ENCODE measurements around the gene YEATS4. TPM values are rescaled to one million over a fixed set of nuclear protein-coding genes. Genes with fewer than 3 reads are reported as not detected.

The YEATS4 gene
- polyA plus RNA-seq, 1 donor from 2014 or later: 29.8 TPM

- Mint-ChIP-seq H3K36me3 (no peaks in the 10 kb centered on the region), H3K27ac (no peak overlapping the region), H3K4me3 (peak overlapping the region in 1 of 4 donors; percentile 42), H3K27me3 (no peaks in the 10 kb centered on the region), H3K9me3 (no peaks in the 10 kb centered on the region), H3K4me1 (no peaks in the 10 kb centered on the region)
Measured at GRCh38 chr12:69428351-69429073, 69.0 kb downstream of the YEATS4 start.

- no peak overlapping the region for H3K27ac Mint-ChIP-seq
- no peaks in the 10 kb centered on the region for H3K4me1 Mint-ChIP-seq
- H3K4me3 Mint-ChIP-seq: no peak overlapping the region
- H3K36me3 Mint-ChIP-seq: peaks cover 3% of the 10 kb centered on the region
- peaks cover 0 to 2% (median 0%) of the 10 kb centered on the region in 3 donors for H3K9me3 Mint-ChIP-seq
- no peaks in the 10 kb centered on the region for H3K27me3 Mint-ChIP-seq
Measured at GRCh38 chr12:69430942-69431590, 71.5 kb downstream of the YEATS4 start.

- peaks cover 3% of the 10 kb centered on the region for H3K36me3 Mint-ChIP-seq
- no peaks in the 10 kb centered on the region for H3K27me3 Mint-ChIP-seq
- H3K4me3 Mint-ChIP-seq: no peak overlapping the region
- H3K27ac Mint-ChIP-seq: no peak overlapping the region
- H3K9me3 Mint-ChIP-seq: peaks cover 0 to 2% (median 0%) of the 10 kb centered on the region in 3 donors
- H3K4me1 Mint-ChIP-seq: no peaks in the 10 kb centered on the region
Measured at GRCh38 chr12:69431591-69432222, 72.2 kb downstream of the YEATS4 start.

- Mint-ChIP-seq H3K27me3 (no peaks in the 10 kb centered on the region), H3K9me3 (peaks cover 0 to 2% (median 2%) of the 10 kb centered on the region in 3 donors), H3K4me3 (no peak overlapping the region), H3K27ac (no peak overlapping the region), H3K36me3 (peaks cover 3% of the 10 kb centered on the region), H3K4me1 (no peaks in the 10 kb centered on the region)
Measured at GRCh38 chr12:69433653-69434052, 74.1 kb downstream of the YEATS4 start.

- no peak overlapping the region for H3K4me3 Mint-ChIP-seq
- peak overlapping the region in 1 of 3 donors; percentile 35 for H3K27ac Mint-ChIP-seq
- H3K27me3 Mint-ChIP-seq: no peaks in the 10 kb centered on the region
- H3K4me1 Mint-ChIP-seq: no peaks in the 10 kb centered on the region
- H3K9me3 Mint-ChIP-seq: peaks cover 0 to 2% (median 2%) of the 10 kb centered on the region in 3 donors
- H3K36me3 Mint-ChIP-seq: peaks cover 3% of the 10 kb centered on the region
Measured at GRCh38 chr12:69435644-69436043, 76.1 kb downstream of the YEATS4 start.

GRCh38 chr12:69437073-69437472 lies 77.5 kb downstream of the YEATS4 start:
- no peak overlapping the region for H3K27ac Mint-ChIP-seq
- no peaks in the 10 kb centered on the region for H3K27me3 Mint-ChIP-seq
- peaks cover 0 to 2% (median 2%) of the 10 kb centered on the region in 3 donors for H3K9me3 Mint-ChIP-seq
- peaks cover 3% of the 10 kb centered on the region for H3K36me3 Mint-ChIP-seq
- H3K4me3 Mint-ChIP-seq: no peak overlapping the region
- no peaks in the 10 kb centered on the region for H3K4me1 Mint-ChIP-seq

- Mint-ChIP-seq H3K4me3 (no peak overlapping the region), H3K4me1 (no peaks in the 10 kb centered on the region), H3K9me3 (peaks cover 0 to 4% (median 2%) of the 10 kb centered on the region in 3 donors), H3K27me3 (no peaks in the 10 kb centered on the region), H3K27ac (no peak overlapping the region), H3K36me3 (peaks cover 3% of the 10 kb centered on the region)
Measured at GRCh38 chr12:69438539-69438938, 79.0 kb downstream of the YEATS4 start.

- no peak overlapping the region for H3K4me3 Mint-ChIP-seq
- H3K36me3 Mint-ChIP-seq: peaks cover 3% of the 10 kb centered on the region
- no peak overlapping the region for H3K27ac Mint-ChIP-seq
- H3K27me3 Mint-ChIP-seq: no peaks in the 10 kb centered on the region
- peaks cover 0 to 2% (median 0%) of the 10 kb centered on the region in 3 donors for H3K4me1 Mint-ChIP-seq
- peaks cover 0 to 4% (median 2%) of the 10 kb centered on the region in 3 donors for H3K9me3 Mint-ChIP-seq
Measured at GRCh38 chr12:69440016-69440415, 80.5 kb downstream of the YEATS4 start.

Other genes starting within 250 kb of the YEATS4 start
- 59.0 TPM for gene CPSF6, start 120.2 kb upstream of the YEATS4 start, polyA plus RNA-seq
- gene LYZ, start 11.4 kb upstream of the YEATS4 start, polyA plus RNA-seq: 9.2 TPM
- gene FRS2, start 110.6 kb downstream of the YEATS4 start, polyA plus RNA-seq: 11.2 TPM
- gene CCT2, start 225.7 kb downstream of the YEATS4 start, polyA plus RNA-seq: 147 TPM